Measurements from ENCODE around the gene BLACAT1.

- TF ChIP-seq, protein P1, sequence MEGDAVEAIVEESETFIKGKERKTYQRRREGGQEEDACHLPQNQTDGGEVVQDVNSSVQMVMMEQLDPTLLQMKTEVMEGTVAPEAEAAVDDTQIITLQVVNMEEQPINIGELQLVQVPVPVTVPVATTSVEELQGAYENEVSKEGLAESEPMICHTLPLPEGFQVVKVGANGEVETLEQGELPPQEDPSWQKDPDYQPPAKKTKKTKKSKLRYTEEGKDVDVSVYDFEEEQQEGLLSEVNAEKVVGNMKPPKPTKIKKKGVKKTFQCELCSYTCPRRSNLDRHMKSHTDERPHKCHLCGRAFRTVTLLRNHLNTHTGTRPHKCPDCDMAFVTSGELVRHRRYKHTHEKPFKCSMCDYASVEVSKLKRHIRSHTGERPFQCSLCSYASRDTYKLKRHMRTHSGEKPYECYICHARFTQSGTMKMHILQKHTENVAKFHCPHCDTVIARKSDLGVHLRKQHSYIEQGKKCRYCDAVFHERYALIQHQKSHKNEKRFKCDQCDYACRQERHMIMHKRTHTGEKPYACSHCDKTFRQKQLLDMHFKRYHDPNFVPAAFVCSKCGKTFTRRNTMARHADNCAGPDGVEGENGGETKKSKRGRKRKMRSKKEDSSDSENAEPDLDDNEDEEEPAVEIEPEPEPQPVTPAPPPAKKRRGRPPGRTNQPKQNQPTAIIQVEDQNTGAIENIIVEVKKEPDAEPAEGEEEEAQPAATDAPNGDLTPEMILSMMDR (IDR thresholded peaks at IDR 0.05; ENCODE audit: low read length), result no peak
- no peak for TF ChIP-seq EZH2phosphoT487 (IDR thresholded peaks at IDR 0.05; ENCODE audit: low read length)
These were observed 14.2 kb downstream of the BLACAT1 start for GRCh38 chr1:205441716-205442050.
